ENCODE results near the gene TMA7.

- TF ChIP-seq CTCF (IDR thresholded peaks at IDR 0.05) (no peak), POLR2AphosphoS5 (IDR thresholded peaks at IDR 0.05) (no peak), POLR2A (IDR thresholded peaks at IDR 0.05) (no peak), EP300 (IDR thresholded peaks at IDR 0.05) (no peak)
These were observed 41.2 kb upstream of the TMA7 start for GRCh38 chr3:48398701-48399386.
